Activated gamma-delta T cell (primary cell): ENCODE results near the gene TBC1D22B.
A peak's percentile ranks its signal among the peaks of the same experiment; 100 is the strongest.
"Not testable (repeated sequence)": the region's sequence is repeated elsewhere in the genome, so short reads cannot be mapped to it uniquely, and the experiment has no call there.

Experiments
- DNase-seq: peaks from one replicate; lab custom pipeline; 2025; lab: John Stamatoyannopoulos, UW

Gene TBC1D22B

GRCh38 chr6:37321516-37322415, 64.2 kb downstream of the TBC1D22B start:
- DNase-seq = no peak

GRCh38 chr6:37323580-37323979, 66.0 kb downstream of the TBC1D22B start:
- DNase-seq = no peak

DNA sequence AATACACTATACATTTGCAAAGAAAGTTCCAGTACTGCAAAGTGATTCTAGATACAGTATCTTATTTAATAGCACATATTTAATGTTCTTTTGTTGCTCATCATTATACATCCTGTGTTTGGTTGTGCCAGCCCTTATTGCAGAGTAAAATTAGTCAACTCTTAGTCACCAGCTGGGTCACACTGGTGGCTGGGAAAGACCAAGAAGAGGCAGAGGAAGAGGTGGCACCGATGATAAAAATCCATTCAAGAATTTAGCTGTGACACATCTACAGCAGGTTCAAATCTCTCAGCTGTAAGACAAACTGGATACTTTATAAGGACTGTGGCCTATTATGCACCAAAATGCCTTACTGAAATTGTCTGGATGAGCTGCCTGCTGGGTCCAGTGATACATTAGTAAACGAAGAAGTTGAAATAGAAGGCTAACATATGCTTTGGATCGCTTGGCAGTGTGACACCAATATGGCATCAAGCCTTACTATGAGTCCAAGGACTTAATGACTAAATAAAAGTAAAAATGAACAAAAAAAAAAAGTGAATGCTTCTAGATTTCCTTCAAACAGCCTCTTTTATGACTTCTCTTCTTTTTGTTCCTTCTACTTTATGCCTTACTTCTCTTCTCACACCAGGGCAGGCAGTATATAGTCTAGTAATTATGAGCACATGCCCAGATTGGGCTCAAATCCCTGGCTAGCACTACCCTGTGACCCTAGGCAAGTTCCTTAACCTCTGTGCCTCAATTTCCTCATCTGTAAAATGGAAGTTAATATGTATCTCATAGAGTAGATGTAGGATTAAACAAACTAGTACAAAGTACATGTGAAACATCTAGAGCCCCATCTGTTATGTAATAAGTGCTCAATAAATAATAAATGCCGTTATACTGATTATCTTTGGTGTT, 66.8 kb downstream of the TBC1D22B start:
- DNase-seq = no peak

- DNase-seq = not testable (repeated sequence)
Observed at GRCh38 chr6:37330345-37330744, 72.8 kb downstream of the TBC1D22B start.

DNA sequence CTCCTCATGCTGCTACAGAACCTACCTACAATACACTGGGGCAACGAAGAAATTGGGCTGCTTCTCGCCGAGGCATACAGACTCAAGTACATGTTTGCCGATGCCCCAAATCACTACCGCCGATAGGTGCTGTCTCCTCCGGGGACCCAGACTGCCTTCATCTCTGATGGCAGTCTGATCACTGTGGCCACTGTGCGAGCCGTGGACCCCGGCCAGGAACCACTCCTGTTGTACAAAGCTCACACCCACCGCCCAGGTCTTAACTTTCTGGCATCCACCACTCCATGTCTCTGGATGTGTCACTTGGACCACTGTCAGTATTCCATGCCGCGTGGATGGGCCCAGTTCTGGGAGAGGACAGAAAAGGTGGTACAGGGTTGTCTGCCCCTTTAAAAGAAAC, 73.5 kb downstream of the TBC1D22B start:
- no peak for DNase-seq

GRCh38 chr6:37332894-37333293, 75.3 kb downstream of the TBC1D22B start:
- DNase-seq = no peak

DNA sequence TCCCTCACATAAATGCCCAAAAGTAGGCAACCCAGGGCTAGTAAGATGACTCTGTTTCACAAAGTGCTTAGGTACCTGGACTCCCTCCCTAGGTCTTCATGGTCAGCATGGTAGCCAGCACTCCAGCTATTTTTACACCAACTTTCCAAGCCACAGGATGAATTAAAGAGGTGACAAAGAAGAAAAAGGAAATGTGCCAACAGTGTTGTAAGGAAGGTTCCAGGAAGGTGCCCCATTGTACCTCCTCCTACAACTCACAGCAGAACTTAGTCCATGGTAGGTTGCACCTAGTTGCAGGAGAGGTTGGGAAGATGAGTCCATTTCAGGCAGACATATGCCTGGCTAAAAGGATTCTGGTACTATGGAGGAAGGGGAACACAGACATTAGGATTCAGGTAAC, 76.5 kb downstream of the TBC1D22B start:
- no peak for DNase-seq

DNA sequence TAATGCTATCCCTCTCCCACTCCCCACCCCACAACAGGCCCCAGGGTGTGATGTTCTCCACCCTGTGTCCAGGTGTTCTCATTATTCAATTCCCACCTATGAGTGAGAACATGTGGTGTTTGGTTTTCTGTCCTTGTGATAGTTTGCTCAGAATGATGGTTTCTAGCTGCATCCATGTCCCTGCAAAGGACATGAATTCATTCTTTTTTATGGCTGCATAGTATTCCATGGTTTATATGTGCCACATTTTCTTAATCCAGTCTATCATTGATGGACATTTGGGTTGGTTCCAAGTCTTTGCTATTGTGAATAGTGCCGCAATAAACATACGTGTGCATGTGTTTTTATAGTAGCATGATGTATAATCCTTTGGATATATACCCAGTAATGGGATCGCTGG, 80.7 kb downstream of the TBC1D22B start:
- not testable (repeated sequence) for DNase-seq

GRCh38 chr6:37338745-37339255, 81.2 kb downstream of the TBC1D22B start:
- no peak for DNase-seq

GRCh38 chr6:37339741-37340638, 82.4 kb downstream of the TBC1D22B start:
- DNase-seq = no peak

GRCh38 chr6:37340639-37340943, 83.0 kb downstream of the TBC1D22B start:
- DNase-seq = no peak

DNA sequence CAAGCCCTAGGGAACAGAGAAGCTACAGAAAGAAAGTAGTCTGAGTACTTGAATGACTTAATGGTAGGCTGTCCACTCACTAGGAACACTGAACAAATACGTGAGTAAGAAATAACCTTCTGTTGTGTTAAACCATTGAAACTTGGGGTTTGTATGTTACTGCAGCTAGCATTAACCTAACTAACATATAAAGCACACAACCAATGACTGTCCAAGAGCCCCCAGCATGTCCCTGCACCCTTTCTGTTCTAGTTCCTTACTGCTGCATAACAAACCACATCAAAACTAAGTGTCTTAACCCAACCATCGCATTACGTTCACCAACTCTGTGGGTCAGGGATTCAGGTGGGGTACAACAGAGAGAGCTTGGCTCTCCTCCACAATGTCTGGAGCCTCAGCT, 85.7 kb downstream of the TBC1D22B start:
- DNase-seq = no peak

DNA sequence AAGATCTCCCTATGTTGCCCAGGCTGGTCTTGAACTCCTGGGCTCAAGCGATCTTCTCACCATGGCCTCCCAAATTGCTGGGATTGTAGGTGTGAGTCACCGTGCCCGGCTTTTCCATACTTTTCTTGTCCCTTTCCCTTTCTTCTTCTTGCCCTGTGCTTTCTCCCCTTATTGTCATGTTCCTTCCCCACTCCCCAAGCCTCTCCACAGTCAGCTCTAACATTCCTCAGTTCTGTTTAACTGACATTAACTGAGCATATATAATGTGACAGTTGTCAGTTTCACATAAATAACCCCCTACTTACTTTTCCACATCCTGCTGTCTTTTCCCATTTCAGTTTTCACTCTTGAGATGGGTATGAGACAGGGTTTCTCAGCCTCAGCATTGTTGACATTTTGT, 86.7 kb downstream of the TBC1D22B start:
- DNase-seq = no peak

GRCh38 chr6:37345804-37346203, 88.2 kb downstream of the TBC1D22B start:
- DNase-seq = not testable (repeated sequence)

- no peak for DNase-seq
Observed at GRCh38 chr6:37347177-37347576, 89.6 kb downstream of the TBC1D22B start.

- no peak for DNase-seq
Observed at GRCh38 chr6:37347670-37348111, 90.1 kb downstream of the TBC1D22B start.

DNA sequence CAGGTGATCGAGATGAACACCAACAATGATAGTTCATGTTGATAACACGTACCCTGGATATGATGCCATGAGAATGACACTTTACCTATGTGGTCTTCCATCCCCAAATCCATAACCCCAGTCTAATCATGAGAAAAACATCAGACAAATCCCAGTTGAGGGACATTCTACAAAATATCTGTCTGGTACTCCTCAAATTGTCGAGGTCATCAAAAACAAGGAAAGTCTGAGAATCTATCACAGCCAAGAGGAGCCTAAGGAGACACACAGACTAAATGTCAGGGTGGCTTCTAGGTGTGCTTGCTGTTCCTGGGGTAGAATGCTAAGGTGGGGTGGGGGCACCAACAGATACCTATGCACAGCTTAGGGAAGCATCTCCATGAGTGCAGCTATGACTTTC, 93.5 kb downstream of the TBC1D22B start:
- DNase-seq = no peak

GRCh38 chr6:37352384-37352783, 94.8 kb downstream of the TBC1D22B start:
- no peak for DNase-seq

DNA sequence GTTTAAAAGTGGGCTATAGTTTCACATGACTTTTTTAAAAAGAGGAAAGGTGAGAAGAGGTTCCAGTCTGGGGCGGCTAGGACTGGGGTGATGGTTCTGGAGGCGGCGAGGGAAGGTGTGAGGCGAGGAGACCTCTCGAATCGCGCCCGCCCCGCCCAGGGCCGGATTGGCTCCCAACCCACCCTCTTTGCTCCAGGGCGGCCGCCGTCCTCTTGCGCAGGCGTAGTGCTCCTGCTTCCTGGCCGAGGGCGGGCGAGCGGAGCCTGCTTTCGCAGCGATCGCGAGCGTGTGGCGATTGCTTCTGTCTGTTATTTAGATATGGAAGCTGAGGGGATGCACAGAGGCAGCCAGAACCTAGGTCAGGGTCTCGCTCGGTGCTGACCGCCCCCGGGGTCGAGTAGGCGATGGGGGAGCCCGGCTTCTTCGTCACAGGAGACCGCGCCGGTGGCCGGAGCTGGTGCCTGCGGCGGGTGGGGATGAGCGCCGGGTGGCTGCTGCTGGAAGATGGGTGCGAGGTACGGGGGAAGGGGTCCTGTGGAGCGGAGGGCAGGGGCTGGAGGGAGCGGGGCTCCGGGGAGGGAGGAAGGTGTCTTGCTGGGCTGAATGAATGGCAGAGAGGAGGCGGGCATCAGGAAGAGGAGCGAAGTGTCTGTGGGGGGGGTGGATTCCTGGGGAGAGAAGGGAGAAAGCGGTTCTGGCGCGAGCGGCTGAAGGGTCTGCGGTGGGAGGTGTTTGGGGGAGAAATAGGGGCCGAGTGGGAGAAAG, 96.4 kb downstream of the TBC1D22B start, which contains the start of gene RNF8:
Gene RNF8, plus strand, starts transcription at position 223 of the 765 bp plus-strand sequence. Its CDS starts 182 bp downstream, at position 405.
- peak; percentile 86 for DNase-seq

DNA sequence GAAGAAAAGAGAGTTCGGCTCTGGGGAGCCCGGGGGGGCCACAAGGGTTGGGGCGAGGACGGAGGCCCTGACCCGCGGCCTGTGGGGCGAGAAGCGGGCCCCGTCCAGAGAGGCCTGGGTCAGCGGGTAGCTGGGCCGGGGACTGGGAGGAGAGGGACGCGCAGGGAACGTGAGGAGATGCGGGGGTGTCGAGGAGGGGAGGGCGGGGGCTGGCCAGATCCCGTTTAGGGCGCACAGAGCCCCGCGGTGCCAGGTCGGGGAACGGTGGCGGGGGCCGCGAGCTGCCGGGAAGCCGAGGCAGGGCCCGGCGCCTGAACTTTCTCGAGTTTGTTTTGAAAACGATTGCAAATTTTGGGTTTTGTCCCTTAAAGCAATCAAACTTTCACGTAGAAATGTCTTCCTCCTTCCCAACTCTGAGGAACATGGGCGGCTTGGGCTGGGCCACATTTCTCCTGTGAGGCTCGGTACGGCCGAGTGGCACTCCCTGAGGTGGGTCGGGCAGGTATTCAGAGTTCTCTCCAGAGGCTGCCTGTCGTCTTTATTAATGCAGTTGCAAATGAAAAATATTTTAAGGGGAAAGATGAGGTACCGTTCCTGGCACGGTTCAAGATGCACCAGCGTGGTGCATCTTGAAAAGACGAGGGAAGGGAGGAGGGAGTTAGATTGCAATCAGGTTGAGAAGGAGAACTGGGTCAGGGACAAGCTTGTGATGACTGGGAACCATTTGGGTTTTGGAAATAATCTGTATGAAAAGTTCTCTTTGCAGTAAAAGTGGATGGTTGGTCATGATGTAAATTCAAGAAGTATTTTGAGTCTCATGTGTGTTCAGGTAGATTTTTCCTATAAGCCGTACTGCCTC, 97.2 kb downstream of the TBC1D22B start:
- DNase-seq = no peak
